HG02763 (cell line): ENCODE measurements around the gene RAB7A.

ENCODE experiments used
- ATAC-seq: cut with Tn5 transposase; IDR thresholded peaks from one replicate; pipeline ENCODE4 v1.9.1; 2021; ENCODE audit warnings: mild to moderate bottlenecking, moderate library complexity; ENCODE audit not compliant: unreplicated experiment

RAB7A gene

DNA sequence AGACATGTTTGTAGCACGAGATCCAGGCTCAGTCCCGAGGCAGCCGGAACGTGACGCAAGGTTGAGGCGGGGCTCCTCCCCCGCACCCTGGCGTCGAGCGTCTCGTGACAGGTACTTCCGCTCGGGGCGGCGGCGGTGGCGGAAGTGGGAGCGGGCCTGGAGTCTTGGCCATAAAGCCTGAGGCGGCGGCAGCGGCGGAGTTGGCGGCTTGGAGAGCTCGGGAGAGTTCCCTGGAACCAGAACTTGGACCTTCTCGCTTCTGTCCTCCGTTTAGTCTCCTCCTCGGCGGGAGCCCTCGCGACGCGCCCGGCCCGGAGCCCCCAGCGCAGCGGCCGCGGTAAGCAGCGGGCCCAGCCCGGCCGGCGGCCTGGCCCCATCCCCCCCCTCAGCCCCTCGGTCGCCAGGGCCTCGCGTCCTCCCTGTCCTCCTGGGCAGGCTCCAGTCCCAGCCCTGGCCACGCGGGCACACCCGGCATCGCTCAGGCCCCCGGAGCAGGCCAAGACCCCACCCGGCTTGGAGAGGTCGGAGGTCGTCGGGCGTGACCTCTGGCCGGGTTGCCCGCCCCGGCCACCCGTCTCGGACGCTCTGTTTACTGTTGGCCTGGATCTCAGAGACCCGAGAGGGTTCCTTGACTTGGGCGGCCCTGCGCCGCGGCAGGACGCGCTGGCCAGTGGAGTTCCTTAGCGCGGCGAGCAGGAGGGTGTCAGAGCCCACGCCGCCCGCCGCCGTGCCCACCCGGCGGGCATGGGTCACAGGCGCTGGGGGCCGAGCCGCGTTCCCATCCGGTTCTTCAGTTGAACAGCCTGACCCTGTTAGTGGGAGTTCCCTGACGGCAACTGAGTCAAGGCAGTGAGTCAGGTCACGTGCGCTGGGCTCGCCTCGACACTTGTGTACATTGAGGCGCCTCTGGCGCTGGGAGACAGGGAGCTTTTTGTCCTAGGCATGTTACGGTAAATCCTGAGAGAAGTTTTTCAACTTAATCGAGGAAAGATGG, at the start of gene RAB7A:
Gene RAB7A, plus strand, starts transcription at position 161 of the 994 bp plus-strand sequence. CDS start 69,185 bp downstream, outside the sequence.
- ATAC-seq = peak; percentile 91

- ATAC-seq = no peak
Observed at GRCh38 chr3:128679338-128679737, 46.6 kb upstream of the RAB7A start.

DNA sequence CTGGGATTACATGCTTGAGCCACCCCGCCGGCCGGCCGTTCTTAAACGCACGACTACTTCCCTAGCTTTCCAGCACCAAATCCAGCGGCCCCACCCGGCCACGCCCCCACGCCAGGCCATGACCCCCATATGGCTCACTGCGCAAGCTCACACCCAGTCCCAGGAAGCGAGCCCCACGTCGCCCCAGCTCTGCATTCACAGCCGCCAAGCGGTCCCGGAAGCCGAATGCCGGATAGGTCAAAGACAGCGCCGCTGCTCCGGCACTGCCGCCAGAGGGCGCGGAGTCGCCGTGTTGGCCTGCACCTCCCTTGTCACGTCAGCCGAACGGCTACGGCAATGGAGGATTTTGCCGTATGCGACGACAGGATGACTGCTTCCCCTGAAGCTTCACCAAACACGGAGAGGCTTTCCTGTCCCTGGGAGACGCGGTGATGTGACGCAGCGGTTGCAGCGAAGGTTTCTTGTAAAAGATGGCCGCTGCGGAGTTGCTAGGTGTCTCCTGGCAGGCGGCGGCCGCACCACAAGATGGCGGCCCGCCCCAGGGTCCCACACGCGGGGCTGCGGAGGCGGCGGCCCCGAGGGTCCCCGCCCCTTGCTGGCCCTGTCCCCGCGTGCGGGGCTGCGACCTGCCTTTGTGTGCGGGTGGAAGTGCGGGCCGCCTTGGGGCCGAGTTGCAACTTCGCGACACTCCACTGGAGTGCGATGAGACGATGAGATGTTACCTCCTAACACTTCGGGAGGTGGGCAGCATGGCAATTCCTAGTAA, 45.2 kb upstream of the RAB7A start:
- peak; percentile 94 for ATAC-seq

DNA sequence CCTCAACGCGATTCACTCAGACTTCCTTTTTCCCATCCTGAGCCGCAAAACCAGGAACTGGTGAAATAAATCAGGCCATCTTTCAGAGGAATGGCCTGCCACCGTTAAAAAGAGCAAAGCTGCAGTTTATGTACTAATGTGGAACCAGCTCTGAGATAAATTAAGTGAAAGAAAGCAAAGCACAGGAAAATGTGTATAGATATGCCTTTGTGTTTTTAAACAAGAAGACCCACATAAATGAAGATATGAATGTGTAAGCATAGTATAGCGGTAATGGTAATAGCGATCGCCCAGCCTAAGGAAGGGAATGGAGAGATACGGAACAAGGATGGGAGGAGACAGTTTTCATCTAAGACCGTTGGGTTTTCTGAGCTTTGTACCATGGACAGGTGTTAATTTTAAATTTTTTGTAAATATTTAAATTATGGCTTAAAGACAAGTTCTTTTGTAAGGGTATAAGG, 44.6 kb upstream of the RAB7A start:
- ATAC-seq = no peak

- ATAC-seq = no peak
Observed at GRCh38 chr3:128683957-128684356, 42.0 kb upstream of the RAB7A start.

DNA sequence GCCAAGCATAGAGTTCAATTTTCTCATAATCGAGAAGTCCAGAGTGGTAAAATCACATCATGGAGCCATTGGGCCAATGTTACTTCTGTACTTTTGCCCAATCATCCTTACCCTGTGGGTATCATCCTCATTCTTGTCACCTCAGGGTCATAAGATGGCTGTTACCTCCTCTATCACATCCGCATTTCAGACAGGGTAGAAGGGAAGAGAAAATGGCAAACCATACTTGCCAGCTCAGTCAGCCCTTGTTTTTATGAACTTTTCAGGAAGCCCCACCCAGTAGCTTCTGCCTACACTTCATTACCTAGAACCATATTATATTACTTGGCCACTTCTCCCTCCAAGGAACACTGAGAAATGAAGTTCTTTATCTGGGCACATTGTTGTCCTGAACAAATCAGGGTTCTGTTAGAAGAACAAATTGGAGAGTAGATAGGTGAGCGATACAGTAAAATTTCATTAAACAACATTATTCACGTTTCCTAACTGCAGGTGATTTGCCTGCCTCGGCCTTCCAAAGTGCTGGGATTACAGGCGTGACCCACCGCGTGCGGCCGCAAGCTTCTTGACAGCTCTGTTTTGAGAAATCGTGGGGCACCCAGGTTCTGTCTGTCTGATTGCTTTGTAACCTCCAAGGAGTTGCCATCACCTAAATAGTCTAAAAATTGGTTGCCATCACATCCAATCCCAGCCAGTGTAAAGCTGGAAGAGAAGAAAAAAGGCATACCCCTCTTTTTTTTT, 40.8 kb upstream of the RAB7A start:
- no peak for ATAC-seq

DNA sequence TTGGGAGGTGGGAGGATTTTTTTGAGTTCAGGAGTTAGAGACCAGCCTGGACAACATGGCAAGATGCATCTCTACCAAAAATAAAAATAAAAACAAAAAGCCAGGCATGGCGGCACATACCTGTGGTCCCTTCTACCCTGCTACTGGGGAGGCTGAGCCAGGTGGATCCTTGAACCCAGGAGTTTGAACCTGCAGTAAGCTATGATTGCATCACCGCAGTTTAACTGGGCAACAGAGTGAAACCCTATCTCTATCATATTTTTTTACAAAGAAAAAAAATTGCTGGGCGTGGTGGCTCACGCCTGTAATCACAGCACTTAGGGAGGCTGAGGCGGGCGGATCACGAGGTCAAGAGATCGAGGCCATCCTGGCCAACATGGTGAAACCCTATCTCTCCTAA, 39.5 kb upstream of the RAB7A start:
- ATAC-seq = no peak

- no peak for ATAC-seq
Observed at GRCh38 chr3:128689060-128689459, 36.9 kb upstream of the RAB7A start.

GRCh38 chr3:128693696-128694095, 32.3 kb upstream of the RAB7A start:
- ATAC-seq = no peak

GRCh38 chr3:128697341-128697740, 28.6 kb upstream of the RAB7A start:
- no peak for ATAC-seq

- no peak for ATAC-seq
Observed at GRCh38 chr3:128698211-128699047, 27.6 kb upstream of the RAB7A start.

DNA sequence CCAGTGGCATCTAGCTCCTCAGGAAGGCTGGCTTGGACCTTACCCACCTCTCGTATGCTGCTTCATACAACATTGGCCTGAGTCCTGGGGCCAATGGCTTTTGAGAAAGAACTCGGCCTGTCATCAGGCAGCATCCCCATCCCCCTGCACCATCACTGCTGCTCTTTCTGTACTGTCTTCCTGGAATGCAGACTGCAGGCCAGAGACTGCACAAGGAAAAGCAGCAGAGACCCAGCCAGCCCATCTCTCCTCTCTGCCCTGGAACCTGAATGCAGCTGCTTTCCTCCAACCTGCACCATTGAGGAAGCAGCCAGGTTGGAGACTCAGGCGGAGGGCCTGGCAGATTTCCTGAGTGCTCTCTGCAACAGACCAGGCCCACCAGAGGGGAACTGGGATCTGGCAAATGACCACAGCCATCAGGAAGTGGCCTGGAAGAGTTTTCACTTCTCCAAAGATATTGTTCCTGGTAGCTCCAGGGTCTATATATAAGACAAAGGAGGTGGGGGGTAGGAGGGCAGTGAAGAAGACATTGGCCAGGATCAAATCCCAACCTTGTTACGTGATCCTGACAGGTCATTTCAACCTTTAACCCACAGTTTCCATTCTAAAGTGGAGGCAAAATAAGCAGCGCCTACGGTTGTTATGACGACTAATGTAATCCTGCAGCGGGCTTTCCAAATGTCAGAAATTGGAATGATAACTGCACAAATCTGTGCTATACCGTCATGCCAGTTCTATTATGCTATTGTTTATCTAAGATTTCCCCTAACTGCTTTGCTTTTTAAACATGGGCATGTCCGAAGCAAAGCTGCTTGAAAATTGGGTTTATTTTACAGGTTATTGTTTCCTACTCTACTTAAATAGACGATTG, 24.4 kb upstream of the RAB7A start:
- ATAC-seq = no peak

DNA sequence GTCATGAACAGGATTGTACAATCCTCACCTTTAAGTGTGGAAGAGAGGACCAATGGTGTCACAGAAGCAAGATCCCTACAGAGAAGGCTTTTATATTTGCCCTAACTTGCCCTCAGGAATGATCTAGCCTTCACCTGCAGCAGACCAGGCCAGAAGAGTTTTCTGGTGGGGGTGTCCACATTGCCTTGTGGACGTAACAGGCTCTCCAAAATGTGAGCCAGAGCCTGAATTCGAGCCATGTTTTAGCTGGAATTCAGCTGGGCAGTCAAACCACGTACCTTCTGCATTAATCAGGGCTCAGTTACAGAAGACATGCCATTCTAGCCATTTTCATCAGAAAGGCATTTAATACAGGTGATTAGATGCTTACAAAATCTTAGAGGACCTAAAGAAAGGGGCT, 23.6 kb upstream of the RAB7A start:
- no peak for ATAC-seq

GRCh38 chr3:128703561-128703960, 22.4 kb upstream of the RAB7A start:
- no peak for ATAC-seq

DNA sequence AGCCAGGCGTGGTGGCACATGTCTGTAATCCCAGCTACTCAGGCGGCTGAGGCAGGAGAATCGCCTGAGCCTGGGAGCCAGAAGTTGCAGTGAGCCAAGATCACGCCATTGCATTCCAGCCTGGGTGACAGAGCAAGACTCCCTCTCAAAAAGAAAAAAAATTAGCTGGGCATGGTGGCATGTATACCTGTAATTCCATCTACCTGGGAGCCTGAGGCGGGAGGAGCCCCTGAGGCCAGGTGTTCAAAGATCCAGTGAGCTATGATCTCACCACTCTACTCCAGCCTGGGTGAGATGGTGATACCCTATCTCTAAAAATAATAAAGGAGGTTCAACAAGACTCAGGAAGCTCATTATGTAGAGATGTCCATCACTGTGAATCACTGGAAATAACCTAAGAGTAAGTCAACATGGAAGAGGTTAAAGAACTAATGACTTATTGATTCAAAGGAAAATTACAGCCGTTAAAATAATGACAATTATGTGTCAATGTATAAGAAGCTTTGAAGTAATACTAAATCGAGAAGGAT, 19.8 kb upstream of the RAB7A start:
- no peak for ATAC-seq

GRCh38 chr3:128707928-128708494, 18.0 kb upstream of the RAB7A start:
- ATAC-seq = no peak

- no peak for ATAC-seq
Observed at GRCh38 chr3:128709038-128709437, 16.9 kb upstream of the RAB7A start.

- ATAC-seq = no peak
Observed at GRCh38 chr3:128709506-128710210, 16.3 kb upstream of the RAB7A start.
